ENCODE results near the gene ZDHHC8. TPM values are rescaled to one million over a fixed set of nuclear protein-coding genes. Genes with fewer than 3 reads are reported as not detected.

ZDHHC8 gene
- total RNA-seq, 4 donors from 2014 or later: 14.7 to 56.5 (median 17.1) TPM

DNA sequence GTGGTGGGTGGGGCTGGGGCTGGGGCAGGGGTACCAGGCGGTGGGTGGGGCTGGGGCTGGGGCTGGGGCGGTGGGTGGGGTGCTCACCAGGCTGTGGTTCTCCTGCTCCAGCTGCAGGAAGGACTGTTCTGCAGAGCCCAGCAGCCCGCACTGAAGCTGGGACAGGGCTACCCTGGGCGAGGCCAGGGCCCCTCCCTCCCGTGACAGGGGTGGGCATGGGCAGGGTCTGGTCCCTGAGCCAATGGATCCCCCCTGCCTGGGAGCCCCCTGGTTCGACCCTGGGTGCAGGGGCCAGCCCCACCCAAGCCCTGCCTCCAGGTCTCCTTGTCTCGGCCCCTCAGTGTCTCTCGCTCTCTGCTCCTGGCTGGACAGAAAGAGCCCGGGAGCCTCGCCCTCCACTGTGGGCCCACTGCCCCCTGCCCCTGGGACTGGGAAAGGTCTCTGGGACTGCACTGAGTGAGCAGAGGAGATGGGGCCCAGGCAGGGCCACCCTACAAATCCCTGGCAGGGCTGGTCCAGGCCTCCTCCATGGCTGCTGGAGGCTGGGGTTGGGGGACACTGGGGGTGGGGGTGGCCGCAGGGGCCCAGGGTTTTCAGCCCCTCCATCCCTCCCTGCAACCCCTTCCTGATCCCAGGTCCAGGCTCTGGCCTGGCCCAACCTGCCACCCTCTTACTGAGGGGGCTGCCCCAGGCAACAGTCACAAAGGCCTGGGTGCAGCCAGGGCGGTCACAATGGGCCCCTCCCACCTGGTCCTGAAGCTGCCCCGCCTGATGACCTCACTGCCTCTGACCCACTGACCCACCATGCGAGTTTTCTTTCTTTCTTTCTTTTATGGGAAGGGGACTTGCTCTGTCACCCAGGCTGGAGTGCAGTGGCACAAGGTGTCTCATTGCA, 19.0 kb downstream of the ZDHHC8 start, which contains the start of gene CCDC188:
Gene CCDC188 (minus strand): TSS at position 675 of the 895 bp plus-strand sequence. CDS start 69 bp downstream, at position 606.
- in situ Hi-C loops (cut with MboI; ENCODE audit: low pct_ligation_motif_present in 1 of 4, low pct_unique_long_range_greater_than_20kb in 1 of 4, low sequenced_read_pairs in 3 of 4): loop anchor here in 2 of 4 donors (10.0 to 25.0 kb wide), 2 partner anchors 144 to 487 kb away; no protein-coding TSS in a partner anchor
- intact Hi-C loops (cut with DNase I; ENCODE audit: low total_unique reads): no loop called here
- no peak within 1 kb of the TSS for H3K27ac ChIP-seq

GRCh38 chr22:20151276-20151588, 19.6 kb downstream of the ZDHHC8 start:
- in situ Hi-C loops (cut with MboI; ENCODE audit: low pct_ligation_motif_present in 1 of 4, low pct_unique_long_range_greater_than_20kb in 1 of 4, low sequenced_read_pairs in 3 of 4) (loop anchor here in 2 of 4 donors (10.0 to 25.0 kb wide), 2 partner anchors 144 to 486 kb away; no protein-coding TSS in a partner anchor), intact Hi-C loops (cut with DNase I; ENCODE audit: low total_unique reads) (no loop called here)
- 89 to 100% methylated on average over 2 to 4 of the region's 4 CpGs for WGBS, 2 donors (ENCODE audit: low coverage in 1 of 2)
- no peak for TF ChIP-seq POLR2AphosphoS5 (IDR thresholded peaks at IDR 0.05)
- no peak for TF ChIP-seq POLR2A (IDR thresholded peaks at IDR 0.05)
- TF ChIP-seq CTCF (IDR thresholded peaks at IDR 0.05): no peak
- TF ChIP-seq EP300 (IDR thresholded peaks at IDR 0.05; ENCODE audit: low read depth): no peak
- Histone ChIP-seq H3K9me3 (no peaks in the 10 kb centered on the region), H3K4me3 (no peak overlapping the region), H3K4me1 (peaks cover 0 to 7% (median 0%) of the 10 kb centered on the region in 4 donors), H3K27ac (no peak overlapping the region), H3K36me3 (no peaks in the 10 kb centered on the region), H3K27me3 (peaks cover 17% of the 10 kb centered on the region)
- no peak for DNase-seq

More for the DNA sequence above, 19.0 kb downstream of the ZDHHC8 start, which contains the start of gene CCDC188:
- H3K9me3 ChIP-seq: no peaks in the 10 kb centered on the region
- peaks cover 0 to 7% (median 0%) of the 10 kb centered on the region in 4 donors for H3K4me1 ChIP-seq
- TF ChIP-seq POLR2AphosphoS5 (IDR thresholded peaks at IDR 0.05) (no peak), CTCF (IDR thresholded peaks at IDR 0.05) (no peak), EP300 (IDR thresholded peaks at IDR 0.05; ENCODE audit: low read depth) (no peak), POLR2A (IDR thresholded peaks at IDR 0.05) (no peak)
- 64% methylated on average over 13 of the region's 14 CpGs; no CpG with 5 or more reads in 1 of the 2 donors for WGBS, 2 donors (ENCODE audit: low coverage in 1 of 2)
- no peaks in the 10 kb centered on the region for H3K36me3 ChIP-seq
- peaks cover 14% of the 10 kb centered on the region for H3K27me3 ChIP-seq
- no peak for DNase-seq
- H3K4me3 ChIP-seq: no peak within 1 kb of the TSS

- Histone ChIP-seq H3K9me3 (no peaks in the 10 kb centered on the region), H3K4me1 (peaks cover 0 to 7% (median 0%) of the 10 kb centered on the region in 4 donors), H3K4me3 (no peak overlapping the region), H3K27ac (no peak overlapping the region), H3K36me3 (no peaks in the 10 kb centered on the region), H3K27me3 (peaks cover 17% of the 10 kb centered on the region)
- no peak for TF ChIP-seq EP300 (IDR thresholded peaks at IDR 0.05; ENCODE audit: low read depth)
- TF ChIP-seq POLR2AphosphoS5 (IDR thresholded peaks at IDR 0.05): no peak
- no peak for TF ChIP-seq POLR2A (IDR thresholded peaks at IDR 0.05)
- TF ChIP-seq CTCF (IDR thresholded peaks at IDR 0.05): no peak
- no peak for DNase-seq
- WGBS, 2 donors (ENCODE audit: low coverage in 1 of 2): 85% methylated on average over 13 of the region's 14 CpGs; no CpG with 5 or more reads in 1 of the 2 donors
- in situ Hi-C loops (cut with MboI; ENCODE audit: low pct_ligation_motif_present in 1 of 4, low pct_unique_long_range_greater_than_20kb in 1 of 4, low sequenced_read_pairs in 3 of 4) (loop anchor here in 2 of 4 donors (10.0 to 25.0 kb wide), 2 partner anchors 142 to 485 kb away; no protein-coding TSS in a partner anchor), intact Hi-C loops (cut with DNase I; ENCODE audit: low total_unique reads) (no loop called here)
These were observed 20.9 kb downstream of the ZDHHC8 start for GRCh38 chr22:20152464-20152890.

- TF ChIP-seq EP300 (IDR thresholded peaks at IDR 0.05; ENCODE audit: low read depth) (no peak), CTCF (IDR thresholded peaks at IDR 0.05) (no peak), POLR2AphosphoS5 (IDR thresholded peaks at IDR 0.05) (no peak), POLR2A (IDR thresholded peaks at IDR 0.05) (no peak)
- 59% methylated on average over 16 of the region's 16 CpGs; no CpG with 5 or more reads in 1 of the 2 donors for WGBS, 2 donors (ENCODE audit: low coverage in 1 of 2)
- intact Hi-C loops (cut with DNase I; ENCODE audit: low total_unique reads) (no loop called here), in situ Hi-C loops (cut with MboI; ENCODE audit: low pct_ligation_motif_present in 1 of 4, low pct_unique_long_range_greater_than_20kb in 1 of 4, low sequenced_read_pairs in 3 of 4) (loop anchor here in 2 of 4 donors (10.0 to 25.0 kb wide), 2 partner anchors 141 to 483 kb away; no protein-coding TSS in a partner anchor)
- H3K27ac ChIP-seq: no peak overlapping the region
- peaks cover 27% of the 10 kb centered on the region for H3K27me3 ChIP-seq
- no peaks in the 10 kb centered on the region for H3K36me3 ChIP-seq
- no peak for DNase-seq
- H3K4me3 ChIP-seq: no peak overlapping the region
- H3K4me1 ChIP-seq: peaks cover 0 to 7% (median 0%) of the 10 kb centered on the region in 4 donors
- no peaks in the 10 kb centered on the region for H3K9me3 ChIP-seq
These were observed 22.3 kb downstream of the ZDHHC8 start for GRCh38 chr22:20153945-20154344.
